Brain microvascular endothelial cell (primary cell): ENCODE data around the gene POTEE.
"Not testable (repeated sequence)": the region's sequence is repeated elsewhere in the genome, so short reads cannot be mapped to it uniquely, and the experiment has no call there.

Source experiments
- DNase-seq: peaks from one replicate; pipeline ENCODE4 v3.0.0-alpha.2; 2020
- H3K27ac ChIP-seq: fragments of 250-450 bp; sonication (Bioruptor Pico); 2 replicates; pipeline ENCODE4 v1.5.1; 2020; ENCODE audit warnings: mild to moderate bottlenecking, moderate library complexity
- H3K27me3 ChIP-seq: fragments of 250-450 bp; sonication (Bioruptor Pico); replicated peaks from 2 replicates; pipeline ENCODE4 v1.5.1; 2020; ENCODE audit warnings: mild to moderate bottlenecking
- H3K36me3 ChIP-seq: fragments of 250-450 bp; sonication (Bioruptor Pico); replicated peaks from 2 replicates; pipeline ENCODE4 v1.5.1; 2020; ENCODE audit warnings: mild to moderate bottlenecking
- H3K4me3 ChIP-seq: 2 replicates; pipeline ENCODE4 v1.5.1; 2011; ENCODE audit warnings: low read depth, mild to moderate bottlenecking, control low read depth, low read length, moderate library complexity
- in situ Hi-C: cut with HindIII; loops from 2 replicates; pipeline ENCODE4 v1.10.0; 2017; ENCODE audit warnings: low sequenced_read_pairs, low pct_ligation_motif_present

POTEE gene

GRCh38 chr2:131217238-131217986, 8.1 kb downstream of the POTEE start:
- DNase-seq, H3K27me3 ChIP-seq, in situ Hi-C loops, H3K36me3 ChIP-seq, H3K4me3 ChIP-seq, H3K27ac ChIP-seq: not testable (repeated sequence)

- in situ Hi-C loops, H3K4me3 ChIP-seq, H3K27ac ChIP-seq: not testable (repeated sequence)
Measured at GRCh38 chr2:131235543-131236449, 26.5 kb downstream of the POTEE start.

More at GRCh38 chr2:131235543-131236449, 26.5 kb downstream of the POTEE start:
- DNase-seq, H3K27me3 ChIP-seq, H3K36me3 ChIP-seq: not testable (repeated sequence)
